ENCODE measurements around the gene GNB3. TPM values are rescaled to one million over a fixed set of nuclear protein-coding genes. Genes with fewer than 3 reads are reported as not detected.
A peak's percentile ranks its signal among the peaks of the same experiment; 100 is the strongest.
"Not testable (repeated sequence)": the region's sequence is repeated elsewhere in the genome, so short reads cannot be mapped to it uniquely, and the experiment has no call there.

GNB3 gene
- total RNA-seq, 1 experiment from 2014 or later = 0.21 TPM

GRCh38 chr12:6873094-6874014 is 32.6 kb downstream of the GNB3 start, which contains the start of gene SPSB2:
SPSB2 (minus strand) TSS chr12:6873303; CDS start chr12:6872901, 402 bp downstream.
- Histone ChIP-seq H3K36me3 (ENCODE audit: control insufficient read depth, insufficient read depth, low read length) (peaks cover 6% of the 10 kb centered on the region; the same call in 1 of the 2 replicates), H3K27ac (ENCODE audit: low read length) (peak within 1 kb of the TSS; percentile 89), H3K4me3 (ENCODE audit: low read depth in 2 of 2, low read length in 2 of 2) (peak within 1 kb of the TSS; percentile 75 to 84), H3K4me1 (ENCODE audit: control insufficient read depth, insufficient read depth, low read length) (peaks cover 23% of the 10 kb centered on the region), H3K9me3 (ENCODE audit: control insufficient read depth, insufficient read depth, low read depth, low read length) (no peaks in the 10 kb centered on the region), H3K27me3 (ENCODE audit: control insufficient read depth, insufficient read depth, low read length) (no peaks in the 10 kb centered on the region)
- intact Hi-C loops (cut with micrococcal nuclease; ENCODE audit: unreplicated experiment) = no loop called here
- POLR2A ChIA-PET = interaction anchor here (0.6 kb wide), 3 partner anchors 339 to 407 kb away, joined by 3 to 8 read pairs (median 7); partner anchors contain the start of gene GAPDH
- CTCF ChIA-PET = interaction anchor here (0.6 to 1.4 kb wide), 4 partner anchors 18 to 120 kb away, joined by 3 to 6 read pairs (median 4); partner anchors contain the start of genes CDCA3, MLF2 and USP5
- ATAC-seq (peak; percentile 84), DNase-seq (ENCODE audit: low read depth, low spot score) (no peak)
- TF ChIP-seq TCF7L2 (IDR thresholded peaks at IDR 0.05; ENCODE audit: low read depth, low read length) = no peak
- peak; percentile 84; the same call in 1 of the 2 replicates for TF ChIP-seq SIN3A (IDR thresholded peaks at IDR 0.05; ENCODE audit: borderline replicate concordance, insufficient read depth, low read depth, low read length)
- TF ChIP-seq POLR2AphosphoS5 (IDR thresholded peaks at IDR 0.05; ENCODE audit: low read depth, low read length) = peak; percentile 73; the same call in 1 of the 2 replicates
- no peak for TF ChIP-seq REST (IDR thresholded peaks at IDR 0.05; ENCODE audit: insufficient read depth in 1 of 2, low read depth in 2 of 2, low read length in 1 of 2)
- no peak for TF ChIP-seq CTCF (IDR thresholded peaks at IDR 0.05)
- no TSS peak for BruUV-seq (replicated peaks)
- in situ Hi-C loops (cut with HindIII; ENCODE audit: low pct_unique_long_range_greater_than_20kb, low sequenced_read_pairs) = no loop called here

- ChIA-PET CTCF (interaction anchor here (0.6 kb wide), 1 partner anchor 53 kb away, joined by 6 read pairs; no protein-coding TSS in a partner anchor), POLR2A (interaction anchor here (0.6 kb wide), 2 partner anchors 340 to 408 kb away, joined by 3 to 8 read pairs; no protein-coding TSS in a partner anchor)
- DNase-seq (ENCODE audit: low read depth, low spot score); H3K27me3 ChIP-seq (ENCODE audit: control insufficient read depth, insufficient read depth, low read length); BruUV-seq (replicated peaks); intact Hi-C loops (cut with micrococcal nuclease; ENCODE audit: unreplicated experiment); H3K9me3 ChIP-seq (ENCODE audit: control insufficient read depth, insufficient read depth, low read depth, low read length); H3K36me3 ChIP-seq (ENCODE audit: control insufficient read depth, insufficient read depth, low read length); in situ Hi-C loops (cut with HindIII; ENCODE audit: low pct_unique_long_range_greater_than_20kb, low sequenced_read_pairs); ATAC-seq: not testable (repeated sequence)
- H3K4me1 ChIP-seq (ENCODE audit: control insufficient read depth, insufficient read depth, low read length) = peaks cover 19% of the 10 kb centered on the region
- H3K4me3 ChIP-seq (ENCODE audit: low read depth in 2 of 2, low read length in 2 of 2) = peak overlapping the region; percentile 75 to 84
- H3K27ac ChIP-seq (ENCODE audit: low read length) = peak overlapping the region; percentile 89
Observed at GRCh38 chr12:6874015-6874368, 33.3 kb downstream of the GNB3 start.

- H3K4me1 ChIP-seq (ENCODE audit: control insufficient read depth, insufficient read depth, low read length); POLR2A ChIA-PET; BruUV-seq (replicated peaks); H3K27ac ChIP-seq (ENCODE audit: low read length); in situ Hi-C loops (cut with HindIII; ENCODE audit: low pct_unique_long_range_greater_than_20kb, low sequenced_read_pairs); H3K4me3 ChIP-seq (ENCODE audit: low read depth in 2 of 2, low read length in 2 of 2); intact Hi-C loops (cut with micrococcal nuclease; ENCODE audit: unreplicated experiment); H3K9me3 ChIP-seq (ENCODE audit: control insufficient read depth, insufficient read depth, low read depth, low read length); ATAC-seq; H3K36me3 ChIP-seq (ENCODE audit: control insufficient read depth, insufficient read depth, low read length); H3K27me3 ChIP-seq (ENCODE audit: control insufficient read depth, insufficient read depth, low read length); DNase-seq (ENCODE audit: low read depth, low spot score); CTCF ChIA-PET: not testable (repeated sequence)
Observed at GRCh38 chr12:6879824-6880223, 39.1 kb downstream of the GNB3 start.
